Activated T-cell treated with anti-CD3 and anti-CD28 coated beads, Interleukin-2, amount 50 U/mL, for 4 hours (primary cell): ENCODE data around the gene BMPR1A. TPM values are rescaled to one million over a fixed set of nuclear protein-coding genes. Genes with fewer than 3 reads are reported as not detected.
A peak's percentile ranks its signal among the peaks of the same experiment; 100 is the strongest.
"Not testable (repeated sequence)": the region's sequence is repeated elsewhere in the genome, so short reads cannot be mapped to it uniquely, and the experiment has no call there.

Source experiments
- ATAC-seq, 2 donors: fragments of 200-7000 bp; cut with Tn5 transposase; one replicate each; pipeline ENCODE4 v1.10.0; 2021
- DNase-seq: peaks from one replicate; pipeline ENCODE4 v3.0.0-alpha.2; 2020
- H3K27me3 Mint-ChIP-seq: one replicate; pipeline ENCODE4 v1.8.0; 2021; ENCODE audit warnings: low read depth, mixed read lengths
- H3K36me3 Mint-ChIP-seq: one replicate; pipeline ENCODE4 v1.8.0; 2022; ENCODE audit warnings: mixed read lengths; ENCODE audit not compliant: insufficient read depth
- H3K4me1 Mint-ChIP-seq: one replicate; pipeline ENCODE4 v1.8.0; 2021; ENCODE audit warnings: low read depth, mixed read lengths
- H3K4me3 Mint-ChIP-seq: one replicate; pipeline ENCODE4 v1.8.0; 2021; ENCODE audit warnings: mild to moderate bottlenecking, moderate library complexity, mixed read lengths
- H3K9me3 Mint-ChIP-seq: one replicate; pipeline ENCODE4 v1.8.0; 2021; ENCODE audit warnings: mixed read lengths
- total RNA-seq, 3 donors: library from RNA; stranded (reverse); gene quantifications; one replicate each; pipeline ENCODE4 v1.2.1, GENCODE V29; 2021

Gene BMPR1A
- total RNA-seq, 3 donors from 2014 or later, result 6.0 to 8.5 (median 7.6) TPM

- DNase-seq (peak; percentile 87), ATAC-seq (peak; percentile 85 to 86)
- H3K27me3 Mint-ChIP-seq, result no peaks in the 10 kb centered on the region
- peaks cover 27% of the 10 kb centered on the region for H3K4me1 Mint-ChIP-seq
- no peaks in the 10 kb centered on the region for H3K9me3 Mint-ChIP-seq
- H3K36me3 Mint-ChIP-seq, result no peaks in the 10 kb centered on the region
- H3K4me3 Mint-ChIP-seq, result peak overlapping the region; percentile 81
Observed at GRCh38 chr10:86971232-86971991, 215.0 kb downstream of the BMPR1A start.

- DNase-seq, result no peak
- H3K4me1 Mint-ChIP-seq, result peaks cover 24% of the 10 kb centered on the region
- H3K9me3 Mint-ChIP-seq, result no peaks in the 10 kb centered on the region
- no peaks in the 10 kb centered on the region for H3K36me3 Mint-ChIP-seq
- ATAC-seq, result no peak
- no peaks in the 10 kb centered on the region for H3K27me3 Mint-ChIP-seq
- peak overlapping the region; percentile 45 for H3K4me3 Mint-ChIP-seq
Observed at GRCh38 chr10:86972613-86973380, 216.4 kb downstream of the BMPR1A start.

GRCh38 chr10:86974484-86974883, 218.1 kb downstream of the BMPR1A start:
- Mint-ChIP-seq H3K4me3 (no peak overlapping the region), H3K36me3 (no peaks in the 10 kb centered on the region), H3K27me3 (no peaks in the 10 kb centered on the region), H3K4me1 (peaks cover 18% of the 10 kb centered on the region), H3K9me3 (no peaks in the 10 kb centered on the region)
- DNase-seq, result no peak
- ATAC-seq, result no peak

GRCh38 chr10:86976362-86977056, 220.1 kb downstream of the BMPR1A start:
- H3K4me3 Mint-ChIP-seq, result no peak overlapping the region
- no peak for DNase-seq

GRCh38 chr10:86978457-86978856, 222.0 kb downstream of the BMPR1A start:
- H3K27me3 Mint-ChIP-seq, H3K4me1 Mint-ChIP-seq, ATAC-seq, H3K9me3 Mint-ChIP-seq, DNase-seq, H3K36me3 Mint-ChIP-seq, H3K4me3 Mint-ChIP-seq: not testable (repeated sequence)

More at GRCh38 chr10:86976362-86977056, 220.1 kb downstream of the BMPR1A start:
- H3K27me3 Mint-ChIP-seq, result no peaks in the 10 kb centered on the region
- no peaks in the 10 kb centered on the region for H3K36me3 Mint-ChIP-seq
- ATAC-seq, result no peak
- H3K4me1 Mint-ChIP-seq, result peaks cover 11% of the 10 kb centered on the region
- no peaks in the 10 kb centered on the region for H3K9me3 Mint-ChIP-seq

GRCh38 chr10:86979296-86979818, 222.9 kb downstream of the BMPR1A start:
- H3K9me3 Mint-ChIP-seq, result no peaks in the 10 kb centered on the region
- H3K36me3 Mint-ChIP-seq, result no peaks in the 10 kb centered on the region
- no peaks in the 10 kb centered on the region for H3K27me3 Mint-ChIP-seq
- no peaks in the 10 kb centered on the region for H3K4me1 Mint-ChIP-seq
- H3K4me3 Mint-ChIP-seq, result no peak overlapping the region
- no peak for ATAC-seq
- no peak for DNase-seq

- no peak for DNase-seq
- H3K4me1 Mint-ChIP-seq, result no peaks in the 10 kb centered on the region
- H3K27me3 Mint-ChIP-seq, result no peaks in the 10 kb centered on the region
- H3K36me3 Mint-ChIP-seq, result no peaks in the 10 kb centered on the region
- H3K4me3 Mint-ChIP-seq, result no peak overlapping the region
- no peak for ATAC-seq
- H3K9me3 Mint-ChIP-seq, result no peaks in the 10 kb centered on the region
Observed at GRCh38 chr10:86979977-86980448, 223.6 kb downstream of the BMPR1A start.

GRCh38 chr10:86981020-86981419, 224.6 kb downstream of the BMPR1A start:
- not testable (repeated sequence) for ATAC-seq, H3K4me3 Mint-ChIP-seq, DNase-seq

GRCh38 chr10:86981716-86982115, 225.3 kb downstream of the BMPR1A start:
- no peaks in the 10 kb centered on the region for H3K9me3 Mint-ChIP-seq
- H3K27me3 Mint-ChIP-seq, result no peaks in the 10 kb centered on the region
- DNase-seq, result no peak
- H3K36me3 Mint-ChIP-seq, result no peaks in the 10 kb centered on the region
- H3K4me3 Mint-ChIP-seq, result no peak overlapping the region
- H3K4me1 Mint-ChIP-seq, result no peaks in the 10 kb centered on the region
- no peak for ATAC-seq

More at GRCh38 chr10:86981020-86981419, 224.6 kb downstream of the BMPR1A start:
- H3K9me3 Mint-ChIP-seq, H3K36me3 Mint-ChIP-seq, H3K4me1 Mint-ChIP-seq, H3K27me3 Mint-ChIP-seq: not testable (repeated sequence)

Other genes with a start within 250 kb of the BMPR1A start
- gene WAPL, start 234.8 kb upstream of the BMPR1A start, total RNA-seq, result 10 to 100 TPM; 38.7 to 42.9 (median 42.4) TPM
- not detected for gene OPN4, start 102.1 kb upstream of the BMPR1A start, total RNA-seq
- gene LDB3, start 88.1 kb upstream of the BMPR1A start, total RNA-seq, result under 1 TPM in 2 of 3 donors, not detected in 1; 0.03 to 0.24 TPM
- under 1 TPM in 1 of 3 donors, not detected in 2; 0.18 TPM for gene MMRN2, start 201.0 kb downstream of the BMPR1A start, total RNA-seq
- under 1 TPM in 1 of 3 donors, not detected in 2; 0.63 TPM for gene SNCG, start 202.0 kb downstream of the BMPR1A start, total RNA-seq
- gene ADIRF, start 211.9 kb downstream of the BMPR1A start, total RNA-seq, result under 1 TPM in 1 of 3 donors, not detected in 2; 0.48 TPM